ENCODE data around the gene TMEM72. TPM values are rescaled to one million over a fixed set of nuclear protein-coding genes. Genes with fewer than 3 reads are reported as not detected.

TMEM72 gene
- total and polyA plus RNA-seq, 7 donors, result 0.33 to 11.8 (median 4.1) TPM; not detected in 3

- no peaks in the 10 kb centered on the region for H3K36me3 ChIP-seq
- H3K4me3 ChIP-seq, result no peak overlapping the region
- intact Hi-C loops (cut with DNase I), result loop anchor here (1.0 kb wide), 1 partner anchor 43 kb away; no protein-coding TSS in a partner anchor
- H3K4me1 ChIP-seq, result peaks cover 0 to 38% (median 28%) of the 10 kb centered on the region in 4 donors
- TF ChIP-seq POLR2A (IDR thresholded peaks at IDR 0.05) (no peak), EP300 (IDR thresholded peaks at IDR 0.05) (no peak), POLR2AphosphoS5 (IDR thresholded peaks at IDR 0.05) (peak in 1 of 4 donors; percentile 29)
- TF ChIP-seq, protein P1, sequence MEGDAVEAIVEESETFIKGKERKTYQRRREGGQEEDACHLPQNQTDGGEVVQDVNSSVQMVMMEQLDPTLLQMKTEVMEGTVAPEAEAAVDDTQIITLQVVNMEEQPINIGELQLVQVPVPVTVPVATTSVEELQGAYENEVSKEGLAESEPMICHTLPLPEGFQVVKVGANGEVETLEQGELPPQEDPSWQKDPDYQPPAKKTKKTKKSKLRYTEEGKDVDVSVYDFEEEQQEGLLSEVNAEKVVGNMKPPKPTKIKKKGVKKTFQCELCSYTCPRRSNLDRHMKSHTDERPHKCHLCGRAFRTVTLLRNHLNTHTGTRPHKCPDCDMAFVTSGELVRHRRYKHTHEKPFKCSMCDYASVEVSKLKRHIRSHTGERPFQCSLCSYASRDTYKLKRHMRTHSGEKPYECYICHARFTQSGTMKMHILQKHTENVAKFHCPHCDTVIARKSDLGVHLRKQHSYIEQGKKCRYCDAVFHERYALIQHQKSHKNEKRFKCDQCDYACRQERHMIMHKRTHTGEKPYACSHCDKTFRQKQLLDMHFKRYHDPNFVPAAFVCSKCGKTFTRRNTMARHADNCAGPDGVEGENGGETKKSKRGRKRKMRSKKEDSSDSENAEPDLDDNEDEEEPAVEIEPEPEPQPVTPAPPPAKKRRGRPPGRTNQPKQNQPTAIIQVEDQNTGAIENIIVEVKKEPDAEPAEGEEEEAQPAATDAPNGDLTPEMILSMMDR (IDR thresholded peaks at IDR 0.05), result peak; percentile 92 to 96 (median 96)
- peak overlapping the region in 2 of 4 donors; percentile 1 to 16 for H3K27ac ChIP-seq
- no peaks in the 10 kb centered on the region for H3K27me3 ChIP-seq
- no peaks in the 10 kb centered on the region for H3K9me3 ChIP-seq
- peak; percentile 93 for DNase-seq
- WGBS, 2 donors, result 48 to 50% methylated on average over 10 of the region's 10 CpGs
Observed at GRCh38 chr10:44932517-44933450, 21.6 kb downstream of the TMEM72 start.

DNA sequence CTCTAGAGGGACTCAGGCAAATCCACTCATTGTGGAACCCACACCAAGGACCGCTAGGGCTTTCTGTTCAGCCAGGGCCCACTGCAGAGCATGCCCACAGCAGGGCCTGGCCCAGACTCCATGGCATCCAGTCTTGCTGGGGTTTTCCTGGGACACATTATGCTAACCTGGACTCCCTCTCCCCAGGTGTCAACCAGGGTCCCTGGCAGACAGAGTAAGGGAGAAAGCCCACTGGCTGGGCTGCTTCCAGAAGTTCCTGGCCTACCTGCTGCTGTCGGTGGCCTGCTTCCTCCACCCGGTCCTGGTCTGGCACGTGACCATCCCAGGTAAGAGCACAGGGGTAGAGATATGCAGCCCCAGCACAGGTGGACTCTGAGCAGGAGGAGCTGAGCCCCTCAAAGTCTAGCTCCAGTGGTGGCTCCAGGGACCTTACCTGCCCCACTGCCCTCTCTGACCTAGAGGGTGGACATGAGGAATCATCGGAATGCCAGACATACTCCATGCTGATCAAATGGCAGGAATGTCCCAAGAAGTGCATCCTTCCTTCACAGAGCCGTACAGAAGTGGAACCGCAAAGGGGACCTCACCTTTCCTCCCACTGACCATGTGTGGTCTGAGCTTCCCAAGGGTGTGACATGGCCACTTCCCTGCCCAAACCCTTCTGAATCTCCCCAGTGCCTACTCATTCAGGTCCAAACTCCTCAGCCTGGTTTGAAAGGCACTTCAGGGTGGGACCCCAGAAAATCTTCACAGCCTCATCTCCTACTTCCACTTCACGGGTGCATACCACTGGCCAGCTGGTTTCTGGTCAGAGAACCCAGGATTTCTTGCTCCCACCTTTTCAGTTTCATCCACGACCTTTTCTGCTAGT lies 22.5 kb downstream of the TMEM72 start:
- TF ChIP-seq EP300 (IDR thresholded peaks at IDR 0.05) (no peak), POLR2A (IDR thresholded peaks at IDR 0.05) (no peak), POLR2AphosphoS5 (IDR thresholded peaks at IDR 0.05) (no peak)
- TF ChIP-seq, protein P1 (IDR thresholded peaks at IDR 0.05), result no peak
- WGBS, 2 donors, result 82 to 83% methylated on average over 9 of the region's 9 CpGs
- peak; percentile 58 for DNase-seq
- H3K27me3 ChIP-seq, result no peaks in the 10 kb centered on the region
- peaks cover 0 to 38% (median 28%) of the 10 kb centered on the region in 4 donors for H3K4me1 ChIP-seq
- intact Hi-C loops (cut with DNase I), result loop anchor here (2.0 kb wide), 1 partner anchor 25 kb away; the partner anchor contains the start of gene RASSF4
- H3K4me3 ChIP-seq, result no peak overlapping the region
- H3K27ac ChIP-seq, result peak overlapping the region in 3 of 4 donors; percentile 27 to 75 (median 65)
- no peaks in the 10 kb centered on the region for H3K9me3 ChIP-seq
- H3K36me3 ChIP-seq, result no peaks in the 10 kb centered on the region

GRCh38 chr10:44934416-44935200 lies 23.5 kb downstream of the TMEM72 start:
- intact Hi-C loops (cut with DNase I), result loop anchor here (2.0 kb wide), 1 partner anchor 24 kb away; the partner anchor contains the start of gene RASSF4
- H3K4me1 ChIP-seq, result peaks cover 0 to 38% (median 28%) of the 10 kb centered on the region in 4 donors
- no peaks in the 10 kb centered on the region for H3K9me3 ChIP-seq
- no peak overlapping the region for H3K4me3 ChIP-seq
- H3K27me3 ChIP-seq, result no peaks in the 10 kb centered on the region
- peak; percentile 62 for DNase-seq
- WGBS, 2 donors, result 85 to 93% methylated on average over 18 of the region's 18 CpGs
- no peaks in the 10 kb centered on the region for H3K36me3 ChIP-seq
- TF ChIP-seq POLR2AphosphoS5 (IDR thresholded peaks at IDR 0.05) (no peak), POLR2A (IDR thresholded peaks at IDR 0.05) (no peak), EP300 (IDR thresholded peaks at IDR 0.05) (no peak)
- TF ChIP-seq, protein P1 (IDR thresholded peaks at IDR 0.05), result no peak
- H3K27ac ChIP-seq, result peak overlapping the region; percentile 34 to 75 (median 57)

Measured in sigmoid colon (tissue), 7 donors.